Measurements from ENCODE around the gene TBC1D22A. TPM values are rescaled to one million over a fixed set of nuclear protein-coding genes. Genes with fewer than 3 reads are reported as not detected.

TBC1D22A gene
- total and polyA plus RNA-seq, 11 donors, result 9.4 to 30.7 (median 18.6) TPM

DNA sequence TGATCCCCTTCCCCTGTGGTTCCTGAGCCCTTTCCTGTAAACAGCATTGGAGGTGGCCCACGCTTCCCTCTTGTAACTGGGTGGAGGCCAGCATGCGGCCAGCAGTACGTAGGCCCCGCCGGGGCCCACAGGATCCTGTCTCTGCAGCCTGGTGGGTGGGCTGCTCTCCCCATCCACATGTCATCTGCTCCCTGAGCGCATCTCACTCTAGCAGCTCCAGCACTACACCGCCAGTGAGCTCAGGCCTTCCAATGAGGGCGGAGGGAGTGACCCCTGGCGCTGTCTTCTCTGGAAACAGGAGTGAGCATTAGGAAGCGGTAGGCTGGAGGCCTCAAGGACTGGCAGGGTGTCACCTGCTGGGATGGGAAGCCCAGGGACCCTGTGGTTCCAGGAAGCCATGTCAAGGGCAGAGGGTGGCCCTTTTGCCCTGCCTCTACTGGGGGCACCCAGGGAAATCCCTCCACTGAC, 363.9 kb downstream of the TBC1D22A start:
- 90 to 100% (median 92%) methylated on average over 4 to 10 of the region's 10 CpGs for WGBS, 4 donors
- Histone ChIP-seq H3K4me1 (no peaks in the 10 kb centered on the region), H3K4me3 (no peak overlapping the region), H3K9me3 (no peaks in the 10 kb centered on the region), H3K27ac (no peak overlapping the region), H3K36me3 (no peaks in the 10 kb centered on the region), H3K27me3 (no peaks in the 10 kb centered on the region)
- intact Hi-C loops (cut with DNase I), result no loop called here
- ATAC-seq (no peak), DNase-seq (peak in 2 of 5 donors; percentile 23 to 58)
- TF ChIP-seq CTCF (IDR thresholded peaks at IDR 0.05), result no peak
- TF ChIP-seq POLR2A (IDR thresholded peaks at IDR 0.05), result no peak

DNA sequence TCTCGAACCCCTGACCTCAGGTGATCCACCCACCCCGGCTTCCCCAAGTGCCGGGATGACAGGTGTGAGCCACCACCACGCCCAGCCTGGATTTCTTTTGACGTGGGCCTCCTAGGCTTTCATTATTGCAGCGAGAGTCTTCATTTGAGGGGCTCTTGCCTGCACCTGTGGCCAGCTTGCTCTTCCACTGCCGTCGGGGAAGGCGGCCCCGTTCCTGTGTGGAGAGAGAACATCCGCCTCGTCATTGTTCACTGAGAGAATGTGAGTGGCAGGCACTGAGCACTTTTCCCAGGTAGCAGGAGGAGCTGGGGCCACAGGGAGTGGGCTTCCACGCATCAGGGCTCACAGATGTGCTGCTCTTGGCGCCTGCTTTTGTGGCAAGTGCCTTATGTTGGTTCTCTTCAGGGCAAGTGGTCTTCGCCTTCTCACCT, 365.0 kb downstream of the TBC1D22A start:
- 92 to 99% (median 95%) methylated on average over 12 to 15 of the region's 15 CpGs for WGBS, 4 donors
- no peak for ATAC-seq
- H3K36me3 ChIP-seq, result no peaks in the 10 kb centered on the region
- no peaks in the 10 kb centered on the region for H3K9me3 ChIP-seq
- no peak overlapping the region for H3K27ac ChIP-seq
- DNase-seq, result peak in 2 of 5 donors; percentile 21 to 52
- no peaks in the 10 kb centered on the region for H3K4me1 ChIP-seq
- TF ChIP-seq POLR2A (IDR thresholded peaks at IDR 0.05) (no peak), CTCF (IDR thresholded peaks at IDR 0.05) (no peak)
- intact Hi-C loops (cut with DNase I), result no loop called here
- H3K4me3 ChIP-seq, result no peak overlapping the region
- H3K27me3 ChIP-seq, result no peaks in the 10 kb centered on the region

DNA sequence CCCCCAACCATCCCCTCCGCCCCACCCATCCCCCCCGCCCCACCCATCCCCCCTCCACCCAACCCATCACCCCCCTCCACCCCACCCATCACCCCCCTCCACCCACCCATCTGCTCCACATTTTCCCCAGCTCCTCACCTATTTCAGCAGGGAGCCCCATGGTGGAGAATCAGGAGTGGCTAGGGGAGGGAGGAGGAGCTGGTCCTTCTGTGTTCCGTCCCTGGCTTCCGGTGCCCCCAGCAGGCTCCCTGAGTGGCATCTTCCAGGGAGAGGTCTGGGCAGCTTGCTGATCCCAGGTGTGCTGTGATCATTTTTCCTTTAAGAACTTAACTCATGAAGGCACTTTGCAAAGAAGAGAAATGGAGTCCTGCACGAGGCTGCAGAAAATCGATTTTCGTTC, 365.8 kb downstream of the TBC1D22A start:
- H3K4me3 ChIP-seq, result no peak overlapping the region
- TF ChIP-seq POLR2A (IDR thresholded peaks at IDR 0.05) (no peak), CTCF (IDR thresholded peaks at IDR 0.05) (no peak)
- no peaks in the 10 kb centered on the region for H3K9me3 ChIP-seq
- WGBS, 4 donors, result 78 to 97% (median 93%) methylated on average over 3 to 6 of the region's 7 CpGs
- H3K27ac ChIP-seq, result no peak overlapping the region
- intact Hi-C loops (cut with DNase I), result no loop called here
- no peaks in the 10 kb centered on the region for H3K27me3 ChIP-seq
- no peak for DNase-seq
- no peaks in the 10 kb centered on the region for H3K4me1 ChIP-seq
- no peaks in the 10 kb centered on the region for H3K36me3 ChIP-seq
- ATAC-seq, result no peak

GRCh38 chr22:47128622-47129215, 366.3 kb downstream of the TBC1D22A start:
- H3K36me3 ChIP-seq, result no peaks in the 10 kb centered on the region
- ATAC-seq, result no peak
- H3K4me3 ChIP-seq, result no peak overlapping the region
- intact Hi-C loops (cut with DNase I), result no loop called here
- no peaks in the 10 kb centered on the region for H3K4me1 ChIP-seq
- no peaks in the 10 kb centered on the region for H3K9me3 ChIP-seq
- DNase-seq, result peak in 2 of 5 donors; percentile 9 to 26
- no peak for TF ChIP-seq CTCF (IDR thresholded peaks at IDR 0.05)
- TF ChIP-seq POLR2A (IDR thresholded peaks at IDR 0.05), result no peak
- no peaks in the 10 kb centered on the region for H3K27me3 ChIP-seq
- H3K27ac ChIP-seq, result no peak overlapping the region
- WGBS, 4 donors, result 97% methylated on average over 21 of the region's 21 CpGs

Measured in heart left ventricle (tissue), 16 donors.